ENCODE measurements around the gene NSUN6.
"Not testable (repeated sequence)": the region's sequence is repeated elsewhere in the genome, so short reads cannot be mapped to it uniquely, and the experiment has no call there.

The NSUN6 gene

GRCh38 chr10:18607503-18608378 lies 43.6 kb downstream of the NSUN6 start:
- DNase-seq (ENCODE audit: low read depth) = peak; percentile 88

GRCh38 chr10:18606051-18606695 lies 45.2 kb downstream of the NSUN6 start:
- no peak for DNase-seq (ENCODE audit: low read depth)

- DNase-seq (ENCODE audit: low read depth) = peak; percentile 23
These were observed 50.1 kb downstream of the NSUN6 start for GRCh38 chr10:18601321-18601720.

GRCh38 chr10:18599392-18599791 lies 52.0 kb downstream of the NSUN6 start:
- DNase-seq (ENCODE audit: low read depth) = no peak

GRCh38 chr10:18594574-18595156 lies 56.7 kb downstream of the NSUN6 start:
- peak; percentile 24 for DNase-seq (ENCODE audit: low read depth)

GRCh38 chr10:18591141-18591540 lies 60.2 kb downstream of the NSUN6 start:
- not testable (repeated sequence) for DNase-seq (ENCODE audit: low read depth)

- not testable (repeated sequence) for DNase-seq (ENCODE audit: low read depth)
These were observed 64.8 kb downstream of the NSUN6 start for GRCh38 chr10:18586637-18587036.

- peak; percentile 41 for DNase-seq (ENCODE audit: low read depth)
These were observed 67.7 kb downstream of the NSUN6 start for GRCh38 chr10:18583575-18584270.

- peak; percentile 69 for DNase-seq (ENCODE audit: low read depth)
These were observed 68.6 kb downstream of the NSUN6 start for GRCh38 chr10:18582803-18583202.

GRCh38 chr10:18577823-18578685 lies 73.3 kb downstream of the NSUN6 start:
- no peak for DNase-seq (ENCODE audit: low read depth)

- DNase-seq (ENCODE audit: low read depth) = no peak
These were observed 74.8 kb downstream of the NSUN6 start for GRCh38 chr10:18576586-18576985.

- DNase-seq (ENCODE audit: low read depth) = no peak
These were observed 78.3 kb downstream of the NSUN6 start for GRCh38 chr10:18572959-18573561.

GRCh38 chr10:18571780-18572179 lies 79.6 kb downstream of the NSUN6 start:
- DNase-seq (ENCODE audit: low read depth) = no peak

- no peak for DNase-seq (ENCODE audit: low read depth)
These were observed 80.3 kb downstream of the NSUN6 start for GRCh38 chr10:18571076-18571475.

- not testable (repeated sequence) for DNase-seq (ENCODE audit: low read depth)
These were observed 81.0 kb downstream of the NSUN6 start for GRCh38 chr10:18570386-18570785.

- DNase-seq (ENCODE audit: low read depth) = no peak
These were observed 84.0 kb downstream of the NSUN6 start for GRCh38 chr10:18567343-18567856.

- no peak for DNase-seq (ENCODE audit: low read depth)
These were observed 85.2 kb downstream of the NSUN6 start for GRCh38 chr10:18566177-18566576.

- no peak for DNase-seq (ENCODE audit: low read depth)
These were observed 86.4 kb downstream of the NSUN6 start for GRCh38 chr10:18565006-18565405.

GRCh38 chr10:18563003-18563726 lies 88.2 kb downstream of the NSUN6 start:
- DNase-seq (ENCODE audit: low read depth) = no peak
